GOT3 (cell line): Measurements from ENCODE around the gene KCTD19.

Source experiments
- DNase-seq: peaks from one replicate; lab custom pipeline; 2025; ENCODE audit warnings: mixed read lengths; lab: John Stamatoyannopoulos, UW

The KCTD19 gene

GRCh38 chr16:67242138-67242730, 84.3 kb downstream of the KCTD19 start:
- DNase-seq, result no peak

- DNase-seq, result peak; percentile 33
Observed at GRCh38 chr16:67241008-67241900, 85.3 kb downstream of the KCTD19 start.

- DNase-seq, result no peak
Observed at GRCh38 chr16:67240506-67240905, 86.0 kb downstream of the KCTD19 start.
